NCI-H226 (cell line): ENCODE measurements around the gene CSF2RB.

Experiments
- DNase-seq: peaks from one replicate; pipeline ENCODE4 v3.0.0-alpha.2; 2015

CSF2RB gene

DNA sequence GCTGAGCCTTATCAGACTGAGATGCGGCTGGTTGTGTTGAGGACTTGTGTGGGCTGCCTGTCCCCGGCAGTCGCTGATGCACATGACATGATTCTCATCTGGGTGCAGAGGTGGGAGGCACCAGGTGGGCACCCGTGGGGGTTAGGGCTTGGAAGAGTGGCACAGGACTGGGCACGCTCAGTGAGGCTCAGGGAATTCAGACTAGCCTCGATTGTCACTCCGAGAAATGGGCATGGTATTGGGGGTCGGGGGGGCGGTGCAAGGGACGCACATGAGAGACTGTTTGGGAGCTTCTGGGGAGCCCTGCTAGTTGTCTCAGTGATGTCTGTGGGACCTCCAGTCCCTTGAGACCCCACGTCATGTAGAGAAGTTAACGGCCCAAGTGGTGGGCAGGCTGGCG is 25.5 kb downstream of the CSF2RB start:
- no peak for DNase-seq

DNA sequence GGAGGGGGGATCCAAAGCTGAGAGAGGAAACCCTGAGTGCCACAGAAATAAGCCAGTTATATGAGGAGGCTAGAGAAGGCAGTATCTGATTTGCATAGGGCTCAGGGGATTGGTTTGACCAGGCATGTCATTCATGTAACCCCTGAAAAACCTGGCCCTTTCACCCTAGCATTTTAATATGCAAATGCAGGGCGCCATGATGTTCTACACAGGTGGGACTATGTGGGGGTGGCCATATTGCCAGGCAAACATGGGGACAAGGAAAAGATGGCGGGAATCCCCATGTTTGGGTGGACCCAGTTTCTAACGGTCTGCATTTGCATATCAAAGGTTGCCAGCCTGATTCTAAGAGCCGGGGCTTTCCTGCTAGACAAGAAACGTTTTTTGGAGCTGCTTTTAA is 27.2 kb downstream of the CSF2RB start:
- no peak for DNase-seq

DNA sequence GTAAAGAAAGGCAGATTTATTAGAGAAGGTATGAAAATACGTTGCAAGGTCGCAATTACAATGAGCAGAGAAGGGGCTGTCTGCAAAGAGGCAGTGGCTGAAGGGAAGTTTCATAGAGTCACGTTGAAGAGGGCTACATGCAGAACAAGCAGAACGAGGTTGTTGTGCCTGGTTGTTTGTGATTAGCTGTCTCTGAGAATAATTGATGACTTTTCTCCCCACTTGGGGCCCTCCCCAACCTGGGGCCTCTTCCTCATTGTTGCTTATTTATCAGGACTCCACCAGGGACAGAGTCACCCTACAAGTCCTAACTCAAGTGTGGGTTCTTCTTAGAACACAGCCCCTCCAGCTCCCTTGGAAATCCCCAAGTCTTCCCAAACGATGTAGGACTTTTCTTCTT is 29.1 kb downstream of the CSF2RB start:
- no peak for DNase-seq

DNA sequence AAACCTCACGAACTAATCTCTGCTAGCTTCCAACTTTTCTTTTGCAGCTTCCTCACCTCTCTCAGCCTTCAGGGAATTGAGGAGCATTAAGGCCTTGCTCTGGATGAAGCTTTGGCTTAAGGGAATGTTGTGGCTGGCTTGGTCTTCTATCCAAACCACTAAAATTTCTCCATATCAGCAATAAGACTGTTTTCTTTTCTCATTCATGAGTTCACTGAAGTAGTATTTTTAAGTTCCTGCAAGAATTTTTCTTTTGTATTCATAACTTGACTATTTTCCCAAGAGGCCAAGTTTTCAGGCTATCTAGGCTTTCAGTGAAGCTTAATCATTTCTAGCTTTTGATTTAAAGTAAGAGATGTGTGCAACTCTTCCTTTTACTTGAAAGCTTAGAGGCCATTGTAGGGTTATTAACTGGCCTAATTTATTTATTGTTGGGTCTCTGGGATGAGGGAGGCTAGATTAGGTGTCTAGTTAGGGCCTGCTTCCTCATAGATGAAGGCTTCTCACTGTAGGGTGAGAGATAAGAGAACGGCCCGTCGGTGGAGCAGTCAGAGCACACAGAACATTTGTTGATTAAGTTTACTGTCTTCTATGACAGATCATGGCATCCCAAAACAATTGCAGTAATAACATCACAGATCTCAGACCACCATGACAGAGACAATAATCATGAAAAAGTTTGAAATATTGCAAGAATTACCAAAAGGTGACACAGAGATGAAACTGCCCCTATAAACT is 33.2 kb downstream of the CSF2RB start:
- no peak for DNase-seq

DNA sequence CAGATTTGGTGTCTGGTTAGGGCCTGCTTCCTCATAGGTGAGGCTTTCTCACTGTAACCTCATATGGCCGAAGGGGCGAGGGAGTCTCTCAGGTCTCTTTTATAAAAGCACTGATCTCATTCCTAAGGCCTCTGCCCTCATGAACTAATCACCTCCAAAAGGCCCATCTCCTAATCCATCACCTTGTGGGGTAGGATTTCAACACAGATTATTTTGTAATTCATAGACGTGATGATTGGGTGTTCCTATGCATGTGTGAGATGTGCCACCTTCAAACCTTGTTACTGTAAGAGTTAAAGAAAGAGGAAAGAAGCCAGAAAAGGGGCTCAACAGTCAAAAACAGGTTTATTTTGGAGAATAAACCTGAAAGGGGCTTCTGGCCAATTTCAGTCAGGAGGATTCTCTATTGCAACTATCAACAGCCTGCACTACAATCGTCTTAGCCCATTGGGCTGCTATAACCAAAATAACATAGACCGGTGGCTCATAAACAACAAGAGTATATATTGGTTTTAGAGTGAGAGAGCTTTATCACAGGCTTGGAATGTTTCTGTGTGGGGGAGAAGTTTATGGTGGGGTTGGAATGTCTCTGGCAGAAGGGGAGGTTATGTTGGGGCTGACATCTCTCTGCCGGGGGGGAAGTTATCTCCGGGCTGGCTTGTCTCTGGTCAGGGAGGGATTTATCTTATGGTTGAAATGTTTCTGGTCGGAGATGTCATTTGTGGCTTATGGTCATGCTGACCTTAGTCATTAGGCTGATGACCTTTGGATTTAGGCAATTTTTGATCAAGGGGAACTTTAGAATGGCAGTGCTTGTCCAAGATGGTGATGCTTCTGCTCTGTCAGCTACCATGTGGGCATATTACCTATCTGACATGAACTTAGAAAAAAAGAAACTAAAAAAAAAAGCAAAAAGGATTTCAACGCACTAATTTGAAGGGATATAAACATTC is 35.1 kb downstream of the CSF2RB start:
- peak; percentile 63 for DNase-seq

DNA sequence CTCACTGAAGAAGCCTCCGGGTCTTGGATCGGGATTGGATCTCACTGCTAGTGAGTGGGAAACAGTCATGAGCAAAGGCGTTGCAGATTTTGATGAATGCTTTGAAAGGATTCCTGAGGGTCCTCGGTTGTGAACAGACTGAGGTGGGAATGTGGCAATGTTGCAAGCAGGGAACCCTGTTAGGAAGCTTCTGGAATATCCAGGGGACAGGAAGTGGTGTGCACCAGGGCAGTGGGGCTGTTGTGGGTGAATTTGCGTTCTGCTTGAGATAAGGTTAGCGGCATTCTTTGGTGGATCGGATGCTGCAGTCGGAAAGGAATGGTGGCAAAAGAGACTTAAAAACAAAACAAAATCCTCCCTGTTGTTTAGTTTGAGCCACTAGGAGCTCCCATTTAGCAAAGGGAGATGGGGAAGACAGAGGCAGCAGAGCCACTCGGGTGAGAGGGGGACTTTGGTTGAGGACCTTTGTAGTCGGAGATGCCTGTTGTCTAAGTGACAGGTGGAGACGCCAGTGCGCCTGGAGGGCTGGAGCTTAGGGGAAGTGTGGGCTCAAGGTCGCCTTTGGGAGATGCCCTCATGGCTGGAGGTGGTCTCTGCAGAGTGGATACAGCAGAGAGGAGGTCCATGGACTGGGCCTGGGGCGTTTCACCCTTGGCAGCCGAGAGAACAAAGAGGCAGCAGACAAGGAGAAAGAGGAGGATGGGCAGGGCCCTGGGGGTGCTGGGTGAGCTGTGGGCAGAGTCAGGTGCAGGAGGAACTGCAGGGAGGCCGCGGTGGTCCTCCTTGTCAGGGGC is 37.6 kb downstream of the CSF2RB start:
- no peak for DNase-seq

DNA sequence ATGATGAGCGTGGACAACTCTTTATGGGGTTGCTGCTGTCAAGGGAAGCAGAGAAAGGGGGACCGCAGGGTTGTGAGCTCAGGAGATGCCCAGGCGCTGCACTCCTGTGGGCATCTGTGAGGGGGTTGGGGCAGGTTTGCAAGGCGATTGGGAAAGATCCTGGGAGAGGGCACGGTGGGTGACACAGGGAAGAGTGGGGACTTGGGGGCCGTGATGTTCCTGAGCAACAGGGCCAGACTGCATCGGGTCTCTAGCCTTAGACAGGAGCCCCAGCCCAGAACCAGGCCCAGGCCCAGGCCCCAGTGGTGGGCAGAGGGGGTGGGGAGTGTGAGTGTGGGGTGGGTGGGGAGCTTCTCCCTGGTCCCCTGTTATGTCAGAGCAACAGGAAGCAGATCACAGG is 38.3 kb downstream of the CSF2RB start:
- DNase-seq = no peak

DNA sequence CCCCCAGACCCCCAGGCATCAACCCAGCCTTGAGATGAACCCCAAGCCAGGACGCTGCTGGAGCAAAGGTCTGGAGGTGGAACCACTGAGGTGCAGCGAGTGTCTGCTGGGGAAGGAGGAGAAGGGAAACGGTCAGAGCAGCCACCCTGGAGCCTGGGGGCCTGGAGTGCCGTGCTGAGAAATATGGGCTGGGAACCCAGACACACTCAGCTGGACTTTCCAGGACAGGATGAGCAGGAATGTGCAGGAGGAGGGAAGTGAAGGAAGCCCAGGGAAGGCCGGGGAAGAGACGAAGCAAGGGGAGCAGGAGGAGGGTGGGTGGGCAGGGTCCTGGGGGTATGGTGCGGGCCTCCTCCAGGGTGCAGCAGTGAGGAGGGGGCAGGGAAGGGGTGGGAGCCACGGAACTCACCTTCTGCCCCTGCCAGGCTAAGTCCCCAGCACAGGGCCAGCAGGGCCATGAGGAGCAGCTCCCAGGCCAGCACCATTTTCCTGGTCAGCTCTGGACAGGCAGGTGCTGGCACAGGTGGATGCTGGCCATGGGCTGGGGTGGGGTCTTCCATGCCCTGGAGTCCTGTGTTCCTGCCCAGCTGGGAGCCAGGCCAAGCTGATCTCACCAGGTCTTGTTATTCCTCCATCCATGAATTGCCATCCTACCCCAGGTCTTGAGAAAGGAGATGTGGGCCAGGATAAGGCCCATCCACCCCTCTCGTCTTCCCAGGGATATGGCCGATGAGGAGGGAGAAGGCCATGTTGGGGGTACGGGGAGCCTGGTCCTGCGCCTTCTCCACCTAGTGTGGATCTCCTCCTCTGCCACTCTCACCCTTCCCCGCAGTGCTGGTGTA is 40.0 kb downstream of the CSF2RB start:
- no peak for DNase-seq

DNA sequence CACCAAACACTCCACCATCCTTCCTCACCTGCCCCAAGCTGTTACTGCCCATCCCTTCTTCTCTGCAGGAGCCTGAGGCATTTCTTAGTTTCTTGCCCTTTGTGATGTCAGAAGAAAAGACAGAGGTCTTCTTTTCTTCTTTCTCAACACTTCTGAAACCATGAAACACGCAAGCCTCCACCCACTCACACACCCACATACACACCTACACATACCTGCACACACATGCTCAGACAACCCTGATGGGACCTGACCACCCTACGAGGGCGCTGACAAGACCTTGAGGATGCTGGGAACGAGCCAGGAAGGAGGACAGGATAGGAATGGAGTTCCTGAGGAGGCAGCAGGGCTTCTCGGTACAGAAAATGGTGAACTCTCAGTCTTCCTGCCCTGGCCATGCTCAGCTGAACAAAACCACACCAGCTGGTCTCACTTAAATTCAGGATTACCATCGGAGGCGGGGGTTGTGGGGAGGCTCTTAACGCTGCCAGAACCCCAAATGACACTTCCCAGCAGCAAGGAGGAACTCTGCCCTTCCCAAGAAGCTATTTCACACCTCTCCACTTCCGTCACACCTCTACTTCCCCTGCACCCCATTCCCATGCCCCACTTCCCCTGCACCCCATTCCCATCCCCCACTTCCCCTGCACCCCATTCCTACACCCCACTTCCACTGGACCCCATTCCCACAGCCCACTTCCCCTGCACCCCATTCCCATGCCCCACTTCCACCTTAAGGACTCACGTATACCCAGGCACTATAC is 41.0 kb downstream of the CSF2RB start:
- no peak for DNase-seq

DNA sequence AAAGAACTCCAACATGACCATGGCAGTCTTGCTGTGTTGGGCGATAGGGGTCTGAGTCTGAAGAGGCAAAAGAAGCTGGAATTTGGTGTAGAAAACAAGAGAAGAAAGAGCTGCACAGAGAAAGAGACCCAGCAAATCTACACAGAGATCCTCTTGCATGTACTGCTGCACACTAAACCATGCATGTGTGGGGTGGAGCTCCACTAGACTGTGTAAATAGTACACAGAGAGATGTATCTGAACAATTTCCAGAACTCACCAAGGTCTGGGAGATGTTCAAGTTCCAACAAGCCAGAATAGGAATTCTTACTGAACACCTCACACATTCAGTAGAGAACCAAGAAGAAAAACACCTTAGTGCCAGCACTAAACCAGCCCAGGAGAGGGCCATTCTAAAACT is 42.3 kb downstream of the CSF2RB start:
- DNase-seq = no peak

DNA sequence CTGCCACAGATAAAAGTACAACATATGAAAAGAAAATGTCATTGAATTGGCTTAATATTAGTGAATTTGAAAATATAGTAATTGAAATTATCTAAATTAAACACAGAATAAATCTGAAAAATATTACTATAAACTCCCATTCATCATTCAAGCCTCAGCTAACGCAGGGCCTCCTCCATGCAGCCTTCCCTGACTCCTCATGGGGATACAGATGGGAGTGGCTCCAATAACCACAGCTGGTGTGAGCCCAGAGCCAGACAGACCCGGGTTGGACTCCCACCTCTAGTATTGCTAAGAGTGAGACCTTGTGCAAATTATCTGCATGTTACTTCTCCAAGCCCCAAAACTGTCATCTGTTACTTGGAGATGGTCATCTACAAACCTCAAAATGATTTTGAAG is 44.9 kb downstream of the CSF2RB start:
- DNase-seq = no peak

DNA sequence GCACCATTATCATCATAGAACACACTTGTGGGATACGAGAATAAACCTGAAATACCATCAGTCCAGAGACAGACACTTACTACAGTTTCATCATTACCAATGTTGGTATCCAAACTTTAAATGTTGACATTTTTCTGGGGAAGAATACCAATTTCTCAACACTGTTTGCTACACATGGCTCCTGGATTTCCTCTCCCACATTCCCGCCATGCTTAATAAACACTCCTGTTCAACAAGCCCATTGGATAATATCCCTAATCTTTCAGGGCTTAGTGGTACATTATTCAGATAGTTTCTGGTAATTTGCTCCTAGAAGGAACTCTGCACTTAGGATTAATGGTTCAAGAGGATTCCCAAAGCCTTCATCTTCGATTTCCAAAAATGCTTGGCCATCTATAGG is 48.2 kb downstream of the CSF2RB start:
- no peak for DNase-seq

DNA sequence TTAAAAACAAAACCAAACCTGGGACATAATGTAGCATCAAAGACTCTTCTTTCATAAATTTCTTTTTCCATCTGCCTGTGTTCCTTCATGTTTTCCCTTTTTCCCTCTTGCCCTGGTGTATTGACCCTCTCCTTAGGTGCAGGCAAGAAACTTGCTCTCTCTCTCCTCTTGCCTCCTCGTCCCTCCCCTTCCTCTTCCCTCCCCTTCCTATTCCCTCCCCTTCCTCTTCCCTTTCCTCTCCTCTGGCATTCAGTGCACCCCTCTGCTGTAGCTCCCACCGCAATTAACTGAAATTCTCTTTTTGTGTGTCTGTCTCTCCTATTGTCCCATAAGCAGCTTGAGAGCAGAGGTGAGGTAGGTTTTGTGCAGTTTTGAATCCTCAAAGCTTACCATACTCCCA is 49.9 kb downstream of the CSF2RB start:
- no peak for DNase-seq

DNA sequence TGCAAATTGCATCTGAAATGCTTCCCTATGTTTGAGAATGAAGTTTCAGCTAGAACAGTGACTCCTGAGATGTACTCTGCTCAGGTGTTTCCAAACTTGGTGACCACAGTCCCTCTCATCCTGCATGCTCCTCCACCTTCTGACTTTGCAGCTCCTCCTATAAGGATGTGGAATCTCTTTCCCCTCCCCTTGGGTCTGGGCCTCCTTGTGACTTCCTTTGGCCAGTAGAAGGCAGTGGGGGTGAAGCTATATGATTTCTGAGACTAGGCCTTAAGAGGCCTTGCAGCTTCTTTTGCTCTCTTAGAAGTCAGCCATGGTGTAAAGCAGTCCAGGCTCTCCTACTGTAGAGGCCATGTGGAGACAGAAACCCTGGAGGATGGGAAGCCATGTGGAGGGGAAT is 50.7 kb downstream of the CSF2RB start:
- DNase-seq = no peak

DNA sequence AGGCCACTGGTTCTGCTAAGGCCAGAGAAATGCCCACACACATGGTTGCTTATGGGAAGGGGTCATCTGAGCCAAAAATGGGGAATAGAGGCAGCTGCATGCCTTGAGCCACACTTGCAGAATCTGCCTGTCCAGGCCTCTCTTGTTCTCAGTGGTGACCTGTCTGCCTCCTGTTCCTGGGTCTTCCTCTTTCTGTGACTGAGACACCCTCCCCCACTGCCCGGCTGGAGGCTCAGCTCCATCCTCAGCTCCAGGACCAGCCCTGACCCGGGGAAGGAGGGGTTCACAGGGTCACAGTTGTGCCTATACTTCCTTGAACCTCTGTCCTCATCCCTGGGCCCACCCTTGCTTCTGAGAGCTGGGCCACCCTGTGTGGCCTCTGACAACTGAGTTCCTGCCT is 52.3 kb downstream of the CSF2RB start:
- no peak for DNase-seq

DNA sequence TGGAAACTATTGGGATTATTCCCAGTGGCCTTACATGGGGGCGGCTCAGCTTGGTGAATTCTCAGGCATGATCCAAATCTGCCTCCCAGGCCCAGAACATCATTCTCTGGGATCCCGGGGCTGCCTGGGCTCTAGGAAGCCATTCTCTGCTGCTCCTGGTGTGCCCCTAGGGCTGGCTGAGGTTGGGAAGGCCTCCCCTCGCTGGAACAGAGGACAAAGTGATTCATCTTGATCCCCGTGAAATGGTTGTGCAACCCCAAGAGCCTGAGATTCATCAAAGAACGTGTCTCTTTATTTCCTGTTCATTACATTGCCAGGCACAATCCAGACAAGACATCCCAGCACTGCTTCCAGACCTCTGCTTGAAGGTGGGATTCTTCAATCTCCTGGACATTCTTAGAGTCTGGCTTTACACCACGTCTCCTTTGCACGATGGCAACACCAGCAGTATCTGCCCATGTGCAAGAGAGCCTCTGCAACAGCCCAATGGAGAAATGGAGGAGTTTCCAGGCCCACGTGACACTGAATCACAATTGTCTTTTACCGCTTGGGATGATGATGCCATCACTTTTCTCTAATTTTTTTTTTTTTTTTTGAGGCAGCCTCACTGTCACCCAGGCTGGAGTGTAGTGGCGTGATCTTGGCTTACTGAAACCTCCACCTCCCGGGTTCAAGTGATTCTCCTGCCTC is 53.6 kb downstream of the CSF2RB start:
- no peak for DNase-seq

DNA sequence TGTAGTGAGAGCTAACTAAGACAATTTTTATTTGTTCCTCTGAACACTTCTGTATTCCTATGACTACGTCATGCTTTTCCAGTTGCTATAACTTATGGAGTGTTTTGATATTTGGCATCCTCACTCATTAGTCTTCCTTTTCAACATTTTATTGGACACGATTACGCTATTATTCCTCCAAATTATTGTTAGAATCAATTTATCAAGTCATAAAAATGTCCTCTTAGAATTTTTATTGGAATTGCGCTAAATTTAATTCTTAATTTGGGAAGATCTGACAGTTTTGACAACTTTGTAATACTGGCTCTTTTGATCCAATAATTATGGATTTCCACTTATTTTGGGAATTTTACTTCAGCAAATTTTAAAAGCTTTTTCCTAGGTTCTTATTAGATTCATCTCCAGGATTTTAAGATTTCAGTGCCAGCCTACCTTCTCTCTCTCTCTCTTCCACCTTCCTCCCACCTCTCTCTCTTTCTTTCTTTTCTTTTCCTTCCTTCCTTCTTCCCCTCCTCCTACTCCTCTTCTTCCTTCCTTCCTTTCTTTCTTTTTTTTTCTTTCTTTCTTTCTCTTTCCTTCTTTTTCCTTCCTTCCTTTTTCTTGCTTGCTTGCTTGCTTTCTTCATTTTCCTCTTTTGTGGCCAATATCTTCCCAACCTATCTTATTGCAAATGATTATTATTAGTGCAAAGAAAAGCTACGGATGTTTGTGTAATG is 55.0 kb downstream of the CSF2RB start:
- no peak for DNase-seq

DNA sequence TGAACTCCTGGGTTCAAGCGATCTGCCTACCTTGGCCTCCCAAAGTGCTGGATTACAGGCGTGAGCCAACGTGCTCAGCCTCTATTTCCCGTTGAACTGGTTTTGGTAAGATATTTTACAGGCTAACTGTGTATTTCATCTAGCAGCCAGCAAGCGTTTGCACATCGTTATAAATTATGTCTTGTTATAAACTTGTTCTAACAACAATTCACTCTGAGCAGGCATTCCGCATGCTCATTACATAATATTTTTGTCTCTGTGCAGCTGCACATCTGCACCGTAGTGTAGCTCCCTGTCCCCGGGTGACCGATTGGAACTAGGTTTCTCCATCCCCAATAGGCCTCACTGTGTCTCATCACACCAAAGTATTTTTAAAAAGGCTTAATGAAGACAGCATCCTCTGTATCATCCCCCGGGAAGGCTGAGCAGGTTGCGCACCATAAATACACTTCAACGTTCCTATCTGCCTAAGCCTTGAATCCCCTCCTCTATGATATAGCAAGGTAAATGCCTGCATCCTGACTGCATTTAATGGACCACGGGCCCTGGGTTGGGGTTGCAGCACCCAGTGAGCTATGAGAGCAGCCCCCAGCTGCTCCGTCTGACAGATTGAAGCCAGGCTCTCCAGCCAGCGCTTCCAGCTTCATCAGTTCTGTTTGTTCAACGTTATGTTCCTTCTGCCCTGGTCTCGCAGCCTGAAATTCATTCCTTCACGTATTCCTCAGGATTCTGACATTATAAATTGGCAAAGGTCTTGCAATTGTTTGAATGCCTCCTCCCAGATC is 58.1 kb downstream of the CSF2RB start:
- DNase-seq = no peak

DNA sequence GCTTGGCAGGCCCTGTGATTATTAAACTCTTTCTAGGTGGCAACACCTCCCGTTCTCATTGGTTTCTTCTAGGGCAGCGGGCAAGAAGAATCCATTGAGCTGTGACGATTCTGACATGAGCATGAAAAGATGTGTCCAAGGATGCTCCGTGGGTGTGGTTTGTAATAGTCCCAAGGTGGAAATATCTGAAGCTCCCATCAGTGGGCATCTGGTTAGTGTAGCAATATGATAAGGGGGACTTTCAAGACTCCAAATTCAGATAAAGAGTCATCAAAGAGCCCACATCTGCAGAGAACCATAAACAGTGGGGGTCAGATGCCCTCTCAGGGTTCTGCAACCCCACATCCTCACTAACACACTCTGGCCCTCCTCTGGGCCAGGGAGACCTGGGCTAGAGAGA is 63.2 kb downstream of the CSF2RB start:
- no peak for DNase-seq
